ENCODE results near the gene DOCK1. TPM values are rescaled to one million over a fixed set of nuclear protein-coding genes. Genes with fewer than 3 reads are reported as not detected.
A peak's percentile ranks its signal among the peaks of the same experiment; 100 is the strongest.

The DOCK1 gene
- total RNA-seq, 1 experiment from 2014 or later = 16.4 TPM

DNA sequence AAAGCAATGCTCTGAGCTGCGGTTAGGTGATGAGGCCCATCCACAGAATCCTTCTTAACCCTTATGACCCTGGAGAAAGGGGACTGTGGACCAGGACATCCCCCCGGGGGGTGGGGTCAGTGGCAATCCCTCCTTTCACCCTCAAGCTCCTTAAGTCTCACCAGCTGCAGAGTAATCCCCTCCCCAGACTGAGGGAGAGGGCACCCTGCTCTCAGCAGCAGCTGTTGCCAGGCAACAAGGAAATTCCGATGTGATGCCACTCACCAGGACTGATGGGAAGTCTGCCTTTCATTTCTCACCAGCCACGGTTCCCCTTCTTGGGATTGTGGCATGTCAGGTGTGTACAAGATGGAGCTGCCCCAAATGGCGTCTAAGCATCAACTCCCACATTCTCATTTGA is 129.6 kb downstream of the DOCK1 start:
- DNase-seq (ENCODE audit: low read depth) = no peak

DNA sequence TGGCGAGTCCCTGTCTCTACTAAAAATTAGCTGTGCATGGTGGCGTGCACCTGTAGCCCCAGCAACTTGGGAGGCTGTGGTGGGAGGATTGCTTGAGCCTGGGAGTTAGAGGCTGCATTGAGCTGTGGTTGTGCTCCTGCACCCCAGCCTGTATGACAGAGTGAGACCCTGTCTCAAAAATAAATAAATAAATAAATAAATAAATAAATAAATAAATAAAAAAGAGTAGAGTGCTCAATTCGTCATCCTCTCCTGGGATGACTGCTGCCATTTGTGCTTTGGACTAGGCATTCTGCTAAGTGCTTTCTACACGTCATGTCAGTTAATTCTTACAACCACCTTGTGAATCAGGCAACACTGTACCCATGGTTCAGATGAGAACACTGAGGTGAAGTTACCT is 130.6 kb downstream of the DOCK1 start:
- no peak for DNase-seq (ENCODE audit: low read depth)

DNA sequence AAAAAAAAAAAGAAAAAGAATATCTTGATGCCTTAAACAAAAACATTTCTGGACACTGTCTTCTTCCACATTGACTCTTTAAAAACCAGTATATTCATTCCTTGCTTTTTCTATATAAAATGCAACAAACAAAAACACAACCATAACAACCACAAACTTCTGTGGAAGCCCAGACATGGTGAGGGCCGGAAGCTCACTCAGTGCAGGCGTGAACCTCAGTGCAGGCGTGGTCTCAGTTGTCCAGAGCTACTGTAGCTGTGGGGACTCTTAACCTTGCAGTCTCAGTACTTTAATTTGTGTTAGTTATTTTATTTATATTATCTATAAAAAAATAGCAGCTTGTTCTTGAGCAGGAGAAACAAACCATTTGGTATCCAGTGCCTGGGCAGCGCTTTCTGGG is 131.8 kb downstream of the DOCK1 start:
- no peak for DNase-seq (ENCODE audit: low read depth)

DNA sequence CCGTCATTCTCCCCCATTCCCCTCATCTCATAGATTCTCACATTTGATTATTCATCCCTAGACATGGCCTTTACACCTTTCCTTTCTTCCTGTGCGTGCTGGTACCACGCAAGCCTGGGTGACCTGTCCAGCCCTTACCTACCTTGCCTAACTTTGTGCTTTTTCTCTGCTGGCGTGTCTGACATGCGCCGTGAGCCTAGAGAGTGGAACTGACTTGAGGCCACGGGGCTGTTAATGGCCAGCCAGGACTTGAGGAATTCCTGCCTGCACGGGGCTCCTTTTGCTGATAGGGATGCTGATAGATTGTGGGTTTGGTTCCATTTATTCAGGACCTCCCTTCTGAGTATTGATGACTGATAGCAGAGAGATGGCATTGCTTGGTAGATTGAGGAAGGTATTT is 134.2 kb downstream of the DOCK1 start:
- no peak for DNase-seq (ENCODE audit: low read depth)

DNA sequence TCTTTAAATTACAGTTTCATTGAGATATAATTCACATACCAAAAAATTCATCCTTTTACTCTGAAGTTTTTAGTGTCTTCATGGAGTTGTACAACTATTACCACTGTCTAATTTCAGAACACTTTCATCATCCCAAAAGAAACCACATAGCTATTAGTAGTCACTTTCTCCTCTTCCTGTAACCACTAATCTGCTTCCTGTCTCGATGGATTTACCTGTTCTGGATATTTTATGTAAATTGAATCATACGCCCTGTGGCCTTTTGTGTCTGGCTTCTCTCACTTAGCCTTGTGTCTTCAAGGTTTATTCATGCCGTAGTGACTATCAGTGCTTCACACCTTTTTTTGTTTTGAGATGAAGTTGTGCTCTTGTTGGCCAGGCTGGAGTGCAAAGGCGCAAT is 135.5 kb downstream of the DOCK1 start:
- no peak for DNase-seq (ENCODE audit: low read depth)

DNA sequence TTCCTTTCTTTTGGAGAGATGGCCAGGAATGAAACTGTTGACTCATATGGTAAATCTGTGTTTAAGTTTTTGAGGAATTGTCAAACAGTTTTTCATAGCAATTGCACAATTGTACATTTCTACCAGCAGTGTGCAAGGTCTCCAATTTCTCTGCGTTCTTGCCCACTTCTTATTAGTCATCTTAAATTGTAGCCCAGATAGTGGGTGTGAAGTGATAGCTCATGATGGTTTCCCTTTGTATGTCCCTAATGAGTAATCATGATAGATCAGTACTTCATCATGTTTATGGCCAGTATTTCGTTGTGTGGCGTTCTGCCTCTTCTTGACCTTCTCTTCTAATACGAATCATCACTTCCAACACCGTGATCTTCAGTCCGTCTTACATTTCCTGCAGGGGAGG is 136.3 kb downstream of the DOCK1 start:
- peak; percentile 21 for DNase-seq (ENCODE audit: low read depth)

DNA sequence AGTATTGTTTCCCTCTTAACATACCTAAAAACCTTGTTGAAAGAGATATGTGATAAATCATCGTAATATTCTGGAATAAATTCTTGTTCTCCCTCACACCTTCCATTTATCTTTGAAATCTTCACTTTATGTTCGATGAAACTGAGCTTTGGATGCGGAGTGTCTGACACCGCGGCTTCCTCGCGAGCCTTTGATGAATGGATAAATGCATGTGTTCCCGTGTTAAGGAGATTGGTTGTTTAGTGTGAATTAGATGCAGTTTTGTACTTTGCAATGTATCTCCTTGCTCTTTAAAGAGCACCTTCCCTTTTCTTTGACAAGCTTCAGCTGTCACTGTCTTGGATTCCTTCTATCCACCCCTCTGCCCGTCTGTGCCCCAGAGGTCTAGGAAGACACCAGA is 138.1 kb downstream of the DOCK1 start:
- DNase-seq (ENCODE audit: low read depth) = no peak

DNA sequence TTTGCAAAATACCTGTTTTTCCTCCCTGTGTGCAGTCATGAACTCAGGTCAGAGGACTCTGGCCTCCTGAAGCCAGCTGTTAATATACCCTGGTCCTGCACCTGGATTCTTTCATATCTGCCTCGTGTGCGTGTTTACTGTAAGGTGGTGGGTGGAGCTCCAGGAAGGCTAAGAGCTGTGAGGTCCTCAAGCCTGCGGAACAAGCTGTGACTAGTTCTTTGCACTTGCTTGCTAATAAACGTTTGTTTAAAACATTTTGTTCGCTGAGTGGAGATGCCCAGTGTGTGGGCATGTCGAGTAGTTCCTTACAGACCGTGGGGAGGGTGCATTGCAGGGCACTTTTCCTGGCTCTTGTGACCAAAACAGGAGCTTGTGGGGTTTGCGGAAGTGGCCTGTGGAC is 139.0 kb downstream of the DOCK1 start:
- DNase-seq (ENCODE audit: low read depth) = no peak

DNA sequence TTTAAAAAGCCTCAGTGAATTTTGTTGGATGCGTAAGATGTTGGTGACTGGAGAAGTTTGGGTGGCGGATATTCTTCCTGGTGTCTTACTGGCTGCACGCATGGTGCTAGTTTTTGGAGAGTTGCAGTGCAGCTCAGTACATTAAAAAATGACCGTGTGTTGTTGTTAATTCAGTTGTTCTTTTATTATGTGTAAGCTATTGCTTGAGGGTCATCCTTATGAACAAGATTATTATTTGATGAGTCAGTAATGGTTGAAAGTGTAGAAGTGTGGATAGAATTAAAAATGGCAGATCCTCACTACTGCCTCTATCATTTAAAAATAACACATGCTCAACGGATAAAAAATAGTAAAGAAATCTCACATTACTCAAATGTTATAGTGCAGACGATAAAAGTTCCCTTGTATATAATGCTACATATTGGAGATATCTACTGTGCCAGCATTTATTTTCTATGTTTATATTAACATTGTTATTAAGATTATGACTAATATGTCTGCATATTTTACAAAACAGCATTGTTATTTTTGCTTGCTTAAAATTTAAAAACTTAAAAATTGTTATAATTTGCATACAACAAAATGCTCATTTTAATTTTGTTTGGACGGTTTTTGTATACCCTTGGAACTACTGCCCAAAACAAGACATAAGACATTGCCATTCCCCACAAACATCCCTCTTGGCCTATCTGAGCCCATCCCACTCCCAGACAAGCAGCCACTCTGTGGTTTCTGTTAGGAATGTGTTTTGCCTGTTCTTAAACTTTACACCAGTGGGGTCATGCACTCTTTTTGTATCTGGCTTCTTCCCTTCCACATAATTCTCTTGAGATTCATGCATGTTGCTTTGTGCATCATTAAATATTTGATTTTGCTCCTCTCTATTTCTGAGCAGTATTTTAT is 142.0 kb downstream of the DOCK1 start:
- DNase-seq (ENCODE audit: low read depth) = no peak

DNA sequence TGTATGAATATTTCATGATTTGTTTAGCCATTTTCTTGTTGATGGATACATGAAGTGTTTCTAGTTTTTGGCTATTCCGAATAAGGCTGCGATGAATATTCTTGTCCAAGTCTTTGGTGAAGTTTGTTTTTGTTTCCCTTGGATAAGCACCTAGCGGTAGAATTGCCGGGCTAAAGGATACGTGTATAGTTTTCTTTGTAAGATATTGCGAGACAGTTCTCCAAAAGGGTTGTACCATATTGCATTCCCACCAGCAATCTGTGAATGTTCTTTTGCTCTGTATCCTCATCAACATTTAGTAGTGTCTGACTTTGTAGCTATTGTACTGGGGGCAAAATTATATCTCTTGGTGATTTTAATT is 142.6 kb downstream of the DOCK1 start:
- no peak for DNase-seq (ENCODE audit: low read depth)

DNA sequence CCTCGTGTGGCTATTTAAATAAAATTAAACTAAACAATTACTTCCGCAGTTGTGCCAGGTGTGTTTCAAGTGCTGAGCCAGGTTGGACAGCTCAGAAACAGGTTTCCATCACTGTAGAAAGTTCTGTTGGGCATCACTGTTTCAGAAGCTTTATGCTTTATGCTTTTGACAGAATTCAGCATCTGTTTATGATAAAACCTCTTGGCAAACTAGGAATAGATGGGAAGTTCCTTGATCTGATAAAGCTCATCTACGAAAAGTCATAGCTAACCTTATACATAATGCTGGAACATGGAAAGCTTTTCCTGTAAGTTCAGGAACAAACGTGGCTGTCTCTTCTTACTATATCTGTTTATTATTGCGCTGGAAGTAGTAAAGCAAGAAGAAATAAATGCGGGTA is 143.4 kb downstream of the DOCK1 start:
- no peak for DNase-seq (ENCODE audit: low read depth)

DNA sequence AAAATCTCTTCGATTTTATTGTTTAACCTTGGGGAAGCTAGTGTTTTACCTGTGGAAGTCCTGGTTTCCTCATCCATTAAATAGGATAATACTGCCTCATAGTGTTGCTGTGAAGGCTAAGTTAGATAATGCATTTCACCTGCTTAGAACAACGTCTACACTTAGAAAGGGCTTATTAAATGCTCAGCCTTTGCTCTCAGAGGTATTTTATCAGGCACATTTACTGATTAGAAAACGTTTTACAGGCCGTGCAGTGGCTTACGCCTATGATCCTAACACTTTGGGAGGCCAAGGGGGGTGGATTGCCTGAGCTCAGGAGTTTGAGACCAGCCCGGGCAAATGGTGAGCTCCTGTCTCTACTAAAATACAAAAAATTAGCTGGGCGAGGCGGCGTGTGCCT is 146.8 kb downstream of the DOCK1 start:
- DNase-seq (ENCODE audit: low read depth) = no peak

DNA sequence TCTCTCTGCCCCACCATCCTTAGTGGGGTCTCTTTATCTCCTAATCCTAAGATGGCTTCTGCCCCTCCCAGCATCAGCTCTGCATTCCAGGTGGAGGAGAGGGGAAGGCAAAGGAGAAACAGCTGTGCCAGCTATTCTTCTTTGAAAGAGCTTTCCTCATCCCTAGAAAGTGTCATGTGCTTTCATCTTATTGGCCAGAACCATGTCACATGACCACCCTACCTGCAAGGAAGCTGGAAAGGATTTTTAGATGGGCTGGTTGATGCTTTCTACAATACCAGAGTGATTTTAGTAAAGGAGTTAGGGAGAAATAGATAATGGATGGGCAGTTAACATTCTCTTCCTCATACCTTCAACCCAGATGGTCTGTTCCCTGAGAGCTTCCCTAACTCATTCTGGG is 150.0 kb downstream of the DOCK1 start:
- no peak for DNase-seq (ENCODE audit: low read depth)

DNA sequence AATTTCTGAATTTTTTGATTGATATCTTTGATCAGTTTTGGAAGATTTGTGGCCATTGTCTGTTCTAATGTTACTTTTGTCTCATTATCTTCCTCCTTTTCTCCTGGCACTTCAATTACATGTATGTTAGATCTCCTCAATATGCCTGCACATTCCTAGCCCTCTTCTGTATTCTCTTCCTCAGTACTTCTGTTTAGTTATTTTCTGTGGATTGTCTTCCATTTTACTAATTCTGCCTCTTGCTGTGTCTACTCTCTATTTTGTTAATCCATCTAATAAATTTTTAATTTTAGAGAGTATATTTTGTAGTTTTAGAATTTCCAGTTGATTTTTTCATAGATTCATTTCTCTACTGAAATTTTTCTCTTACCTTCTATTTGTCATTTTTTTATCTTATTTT is 154.1 kb downstream of the DOCK1 start:
- no peak for DNase-seq (ENCODE audit: low read depth)

DNA sequence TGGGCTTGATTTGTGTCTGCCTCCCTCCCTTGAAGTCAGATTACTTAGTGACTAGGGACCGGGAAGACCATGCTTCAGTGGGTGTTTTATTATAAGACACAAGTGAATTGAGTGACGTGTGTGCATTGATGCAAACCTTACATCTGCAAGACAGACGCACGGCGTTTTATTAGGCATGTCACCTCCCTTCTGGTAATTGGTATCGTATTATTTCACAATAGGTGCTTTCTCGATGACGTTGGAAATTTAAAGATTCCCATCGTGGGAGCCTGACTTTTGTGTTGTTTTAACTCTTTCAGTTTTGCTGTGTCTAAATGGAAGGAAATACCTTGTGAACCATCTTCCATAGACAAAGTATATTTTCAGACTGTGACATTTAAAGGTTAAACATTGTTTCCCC is 158.5 kb downstream of the DOCK1 start:
- DNase-seq (ENCODE audit: low read depth) = no peak

DNA sequence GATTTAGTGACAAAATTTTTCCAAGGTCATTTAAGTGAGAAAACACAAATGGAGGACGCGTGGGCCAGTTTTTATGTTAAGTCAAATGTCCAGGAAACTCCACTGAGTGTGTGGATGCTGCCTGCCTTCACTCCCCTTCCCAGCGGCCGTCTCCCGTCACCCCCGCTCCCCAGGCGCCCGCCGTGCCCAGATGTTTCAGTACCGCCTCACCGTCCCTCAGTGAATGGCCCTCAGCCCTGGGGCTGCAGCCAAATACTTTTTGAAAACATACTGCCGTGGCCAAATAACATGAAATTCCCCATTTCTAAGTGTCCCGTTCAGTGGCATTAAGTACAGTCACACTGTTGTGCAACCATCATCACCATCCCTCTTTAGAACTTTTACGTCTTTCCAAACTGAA is 159.2 kb downstream of the DOCK1 start:
- no peak for DNase-seq (ENCODE audit: low read depth)

DNA sequence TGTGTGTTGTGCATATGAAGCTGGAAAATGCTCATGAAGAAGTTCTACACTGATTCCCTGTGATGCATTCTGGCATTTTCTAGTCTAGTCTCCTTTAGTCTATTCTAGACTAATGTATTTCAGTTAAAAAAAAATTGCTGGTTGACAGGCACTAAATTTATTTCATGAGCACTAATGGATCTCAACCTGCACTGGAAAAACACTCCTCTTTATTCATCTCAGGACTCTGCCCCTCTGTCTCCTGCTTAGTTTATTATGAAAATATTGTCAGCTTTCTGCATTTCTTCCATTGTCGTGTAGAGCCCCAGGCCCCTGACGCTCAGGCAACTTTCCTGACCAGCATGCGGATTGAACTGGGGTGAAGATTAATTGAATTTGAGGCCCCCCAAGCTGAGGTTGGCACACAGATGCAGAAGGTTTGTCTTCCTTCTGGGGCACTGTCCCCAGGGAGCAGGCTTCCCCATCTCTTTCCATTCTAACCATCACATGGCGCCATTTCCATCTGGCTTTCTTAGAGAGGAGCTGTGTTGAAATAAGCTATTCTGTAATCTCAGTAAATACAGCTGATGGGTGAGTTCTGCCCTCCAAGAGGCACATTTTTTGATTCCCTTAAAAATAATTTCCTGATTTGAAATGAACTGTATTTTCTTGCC is 162.4 kb downstream of the DOCK1 start:
- DNase-seq (ENCODE audit: low read depth) = no peak

DNA sequence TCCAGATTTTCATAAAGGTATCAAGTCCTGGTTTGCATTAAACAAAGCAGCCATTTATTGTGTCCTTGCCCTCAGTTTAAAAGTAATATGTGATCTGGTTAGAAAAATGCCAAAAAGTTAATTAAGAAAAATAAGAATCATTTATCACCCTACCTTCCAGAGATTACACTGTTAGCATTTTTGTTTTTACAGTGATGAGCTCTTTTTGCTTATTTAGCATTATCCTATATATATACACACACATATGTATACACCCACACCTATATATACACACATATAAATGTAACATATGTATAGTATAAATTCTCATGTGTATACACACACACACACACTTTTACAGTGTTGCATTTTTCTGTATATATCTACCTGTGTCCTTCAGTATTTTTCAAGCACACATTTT is 163.3 kb downstream of the DOCK1 start:
- no peak for DNase-seq (ENCODE audit: low read depth)

DNA sequence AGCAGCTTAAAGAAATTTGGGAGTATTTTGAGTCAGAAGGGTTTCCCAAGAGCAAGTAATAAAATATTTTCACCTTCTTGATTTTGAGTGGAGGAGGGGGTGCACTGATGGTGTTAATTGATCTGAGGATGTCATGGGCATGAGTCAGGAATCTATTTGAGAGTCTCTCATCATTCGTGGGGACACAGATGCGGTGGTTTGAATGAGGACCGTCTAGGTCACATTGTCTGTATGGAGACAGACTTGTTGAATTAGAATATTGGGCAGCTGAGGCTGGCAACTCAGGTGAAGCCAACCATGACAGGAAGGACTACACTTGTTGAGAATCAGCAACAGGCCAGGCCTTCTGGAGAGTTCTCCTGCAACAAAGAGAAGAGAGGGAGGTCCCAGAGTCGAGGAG is 164.2 kb downstream of the DOCK1 start:
- no peak for DNase-seq (ENCODE audit: low read depth)

DNA sequence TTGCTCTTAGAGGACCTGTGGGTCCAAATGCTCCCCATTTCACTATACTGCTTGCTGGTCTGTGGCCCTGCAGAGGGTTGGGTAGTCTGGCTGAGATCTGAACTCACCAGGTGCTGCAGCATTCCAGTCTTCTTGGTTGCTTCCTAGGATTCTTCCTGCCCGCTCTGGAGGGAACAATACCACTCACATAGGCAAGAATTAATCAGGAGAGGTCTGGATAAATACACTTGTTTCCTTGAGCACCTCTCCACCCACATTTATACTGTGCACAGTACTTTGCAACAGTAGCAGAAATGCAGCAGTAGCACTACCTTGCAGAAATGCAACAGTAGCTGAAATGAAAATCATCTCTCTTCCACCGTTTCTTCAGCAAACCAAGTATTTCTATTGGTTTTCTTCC is 165.9 kb downstream of the DOCK1 start:
- no peak for DNase-seq (ENCODE audit: low read depth)

DNA sequence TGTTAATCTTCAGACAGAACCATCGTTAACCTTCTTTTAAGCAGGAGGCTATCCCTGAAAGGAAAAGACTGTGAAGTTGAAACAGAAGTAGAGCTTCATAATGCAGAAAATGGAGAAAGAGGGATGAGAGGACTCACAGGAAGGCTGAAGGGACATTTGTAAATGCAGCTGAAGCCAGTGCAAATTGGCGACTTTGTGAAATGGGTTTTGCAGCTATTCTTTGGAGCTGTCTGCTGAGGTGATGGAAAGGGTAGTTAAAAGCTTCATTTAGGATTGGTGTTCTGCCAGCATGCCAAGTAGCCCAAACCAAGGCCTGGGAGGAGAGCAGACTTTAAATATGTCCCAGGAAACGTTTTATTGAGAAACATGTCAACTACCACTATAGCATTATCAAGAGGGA is 168.4 kb downstream of the DOCK1 start:
- no peak for DNase-seq (ENCODE audit: low read depth)

DNA sequence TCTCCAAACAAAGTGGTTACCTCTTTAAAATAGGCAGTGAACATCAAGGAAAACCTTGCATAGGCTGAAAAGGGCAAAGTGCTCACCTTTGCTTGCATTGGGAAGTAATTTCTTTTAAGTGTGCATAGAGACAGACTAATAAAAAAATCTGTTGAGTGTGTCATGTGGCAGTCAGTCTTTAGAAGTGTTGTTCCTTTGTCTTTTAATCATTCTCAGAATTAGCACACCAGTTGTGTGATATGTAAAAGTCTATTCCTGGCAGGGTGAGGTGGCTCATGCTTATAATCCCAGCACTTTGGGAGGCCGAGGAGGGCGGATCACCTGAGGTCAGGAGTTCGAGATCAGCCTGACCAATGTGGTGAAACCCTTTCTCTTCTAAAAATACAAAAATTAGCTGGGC is 174.2 kb downstream of the DOCK1 start:
- no peak for DNase-seq (ENCODE audit: low read depth)

DNA sequence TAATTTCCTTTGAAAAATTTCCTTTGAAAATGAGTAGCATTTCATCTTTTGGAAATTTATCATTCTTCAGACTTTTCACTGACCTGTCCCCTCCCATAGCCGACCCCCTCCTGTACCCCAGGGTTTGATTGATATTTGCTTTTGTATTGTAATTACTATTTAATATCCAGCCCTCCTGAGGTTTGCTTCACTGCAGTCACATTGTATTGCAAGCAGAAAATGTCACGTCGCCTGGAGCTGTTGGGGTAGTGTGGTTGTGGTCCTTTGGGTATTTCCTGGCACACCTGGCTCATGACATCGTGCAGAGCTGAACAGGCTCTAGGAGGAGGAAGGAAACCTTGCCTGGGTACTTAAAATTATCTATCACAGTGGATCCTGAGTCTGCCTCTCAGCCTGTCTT is 175.1 kb downstream of the DOCK1 start:
- DNase-seq (ENCODE audit: low read depth) = no peak
